HG03442 (cell line): ENCODE results near the gene CCDC138.

Source experiments
- ATAC-seq: cut with Tn5 transposase; IDR thresholded peaks from one replicate; pipeline ENCODE4 v1.9.1; 2021; ENCODE audit warnings: mild to moderate bottlenecking, moderate library complexity; ENCODE audit not compliant: unreplicated experiment

CCDC138 gene

GRCh38 chr2:108894766-108895165, 108.2 kb downstream of the CCDC138 start:
- ATAC-seq, result no peak

- ATAC-seq, result no peak
Observed at GRCh38 chr2:108895188-108895587, 108.6 kb downstream of the CCDC138 start.

- no peak for ATAC-seq
Observed at GRCh38 chr2:108896741-108897140, 110.2 kb downstream of the CCDC138 start.

GRCh38 chr2:108898315-108899082, 111.9 kb downstream of the CCDC138 start:
- ATAC-seq, result no peak

GRCh38 chr2:108904680-108905079, 118.1 kb downstream of the CCDC138 start:
- no peak for ATAC-seq

- ATAC-seq, result no peak
Observed at GRCh38 chr2:108905176-108905575, 118.6 kb downstream of the CCDC138 start.

- ATAC-seq, result no peak
Observed at GRCh38 chr2:108905906-108906305, 119.3 kb downstream of the CCDC138 start.

- ATAC-seq, result no peak
Observed at GRCh38 chr2:108906403-108907077, 120.0 kb downstream of the CCDC138 start.

- ATAC-seq, result no peak
Observed at GRCh38 chr2:108907822-108908712, 121.5 kb downstream of the CCDC138 start.

GRCh38 chr2:108908713-108909070, 122.1 kb downstream of the CCDC138 start:
- ATAC-seq, result no peak

- ATAC-seq, result no peak
Observed at GRCh38 chr2:108909275-108909823, 122.8 kb downstream of the CCDC138 start.

- no peak for ATAC-seq
Observed at GRCh38 chr2:108910011-108910431, 123.5 kb downstream of the CCDC138 start.

GRCh38 chr2:108910541-108911396, 124.2 kb downstream of the CCDC138 start:
- no peak for ATAC-seq

- no peak for ATAC-seq
Observed at GRCh38 chr2:108911401-108911800, 124.8 kb downstream of the CCDC138 start.

- no peak for ATAC-seq
Observed at GRCh38 chr2:108911807-108912628, 125.4 kb downstream of the CCDC138 start.

- no peak for ATAC-seq
Observed at GRCh38 chr2:108912629-108912902, 126.0 kb downstream of the CCDC138 start.

GRCh38 chr2:108916122-108916795, 129.7 kb downstream of the CCDC138 start:
- ATAC-seq, result no peak

GRCh38 chr2:108916796-108917421, 130.3 kb downstream of the CCDC138 start:
- no peak for ATAC-seq

GRCh38 chr2:108917526-108917925, 131.0 kb downstream of the CCDC138 start:
- no peak for ATAC-seq
